ENCODE data around the gene DDA1.
A peak's percentile ranks its signal among the peaks of the same experiment; 100 is the strongest.
"Not testable (repeated sequence)": the region's sequence is repeated elsewhere in the genome, so short reads cannot be mapped to it uniquely, and the experiment has no call there.

The DDA1 gene

DNA sequence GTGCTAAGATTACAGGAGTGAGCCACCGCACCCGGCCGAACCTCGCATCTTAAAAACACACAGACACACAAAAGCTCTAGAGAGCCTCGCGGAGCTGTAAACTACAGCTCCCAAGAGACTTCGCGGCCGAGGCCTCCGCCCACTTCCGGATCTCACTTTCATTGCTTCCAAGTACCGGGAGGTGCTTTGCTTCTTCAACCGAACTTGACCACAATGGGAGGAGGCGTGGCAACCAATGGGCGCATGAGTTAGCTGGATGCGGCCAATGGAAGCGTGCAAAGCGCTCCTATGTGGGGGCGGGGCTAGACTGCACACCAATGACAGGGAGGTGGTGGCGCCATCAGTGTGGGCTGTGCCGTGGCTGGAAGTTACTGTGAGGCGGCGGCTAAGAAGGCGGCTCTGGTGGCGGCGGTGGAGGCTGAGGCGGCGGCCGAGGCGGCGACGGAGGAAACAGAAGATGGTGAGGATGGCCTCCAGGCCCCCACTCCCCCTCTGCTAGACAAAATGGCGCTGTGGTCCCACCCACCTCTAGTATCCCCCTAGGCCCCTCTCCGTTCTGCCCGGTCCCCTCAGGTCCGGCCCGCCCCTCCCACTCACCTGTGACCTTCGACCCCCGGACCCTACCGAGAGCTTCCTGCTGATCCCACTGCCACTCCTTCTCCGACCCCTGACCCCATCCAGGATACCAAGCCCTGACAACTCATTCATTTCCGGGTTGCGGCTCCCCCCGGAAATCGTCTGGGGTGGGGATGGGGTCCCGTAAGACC, at the start of gene DDA1:
DDA1 (plus strand) TSS at position 366 of the 767 bp plus-strand sequence; CDS start at position 458, 92 bp downstream.
- DNase-seq: peak; percentile 95

DNA sequence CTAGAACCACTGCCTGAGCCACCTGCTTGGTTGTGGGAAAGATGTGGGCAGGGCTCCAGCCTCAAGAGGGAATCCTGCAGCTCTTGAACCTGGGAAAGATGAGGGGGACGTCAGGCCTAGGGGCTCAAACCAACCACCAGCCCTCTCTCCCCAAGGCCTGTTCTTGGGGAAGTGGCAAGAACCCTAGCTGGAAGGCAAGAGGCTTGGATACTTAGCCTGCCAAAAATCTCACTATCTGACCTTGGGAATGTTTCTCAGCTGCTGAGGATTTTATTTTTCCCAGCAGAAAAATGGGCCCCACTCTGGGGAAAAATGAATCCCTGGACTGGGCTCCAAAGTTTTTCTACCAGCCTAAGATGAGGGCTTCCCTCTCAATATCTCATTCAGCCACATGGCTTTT, 49.4 kb upstream of the DDA1 start:
- no peak for DNase-seq

DNA sequence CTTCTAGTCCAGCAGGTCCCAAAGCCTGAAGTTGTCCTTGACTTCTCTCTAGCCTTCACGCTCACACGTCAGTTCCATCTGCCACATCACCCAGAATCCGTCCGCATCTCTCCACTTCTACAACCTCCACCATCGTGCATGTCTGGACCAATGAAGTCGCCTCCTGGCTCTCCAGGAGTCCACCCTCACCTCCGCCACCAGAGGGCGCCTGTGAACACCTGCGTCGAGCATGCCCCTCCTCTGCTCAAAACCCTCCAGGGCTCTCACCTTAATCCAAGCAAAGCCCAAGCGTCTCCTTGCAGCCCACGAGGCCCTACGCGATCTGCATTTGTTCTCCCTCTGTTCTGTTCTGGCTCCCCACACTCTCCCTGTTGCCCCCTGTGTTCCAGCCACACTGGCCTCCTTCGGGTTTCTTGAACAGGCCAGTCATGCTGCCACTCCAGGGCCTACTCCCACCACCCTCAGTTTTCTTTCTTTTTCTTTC, 48.5 kb upstream of the DDA1 start:
- DNase-seq: peak; percentile 88

DNA sequence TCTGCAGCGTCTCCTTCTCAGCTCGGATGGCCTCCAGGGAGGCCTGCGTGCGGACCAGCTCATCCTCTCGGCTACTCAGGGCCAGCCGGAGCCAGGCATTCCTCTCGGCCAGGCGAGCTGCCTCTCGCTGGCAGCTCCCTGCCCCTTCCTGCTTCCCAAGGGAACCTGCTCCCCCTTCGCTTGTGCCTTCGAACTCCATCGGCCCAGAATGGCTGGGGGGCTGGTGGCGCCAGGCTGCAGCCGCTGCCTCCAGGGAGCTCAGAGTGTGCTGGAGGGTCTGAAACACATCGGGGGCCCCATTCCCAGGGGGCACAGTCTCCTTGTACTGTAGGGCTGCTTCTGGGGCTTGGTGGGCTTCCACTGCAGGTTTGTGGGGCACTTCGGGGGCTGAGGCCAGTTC, 46.8 kb upstream of the DDA1 start:
- DNase-seq: no peak

DNA sequence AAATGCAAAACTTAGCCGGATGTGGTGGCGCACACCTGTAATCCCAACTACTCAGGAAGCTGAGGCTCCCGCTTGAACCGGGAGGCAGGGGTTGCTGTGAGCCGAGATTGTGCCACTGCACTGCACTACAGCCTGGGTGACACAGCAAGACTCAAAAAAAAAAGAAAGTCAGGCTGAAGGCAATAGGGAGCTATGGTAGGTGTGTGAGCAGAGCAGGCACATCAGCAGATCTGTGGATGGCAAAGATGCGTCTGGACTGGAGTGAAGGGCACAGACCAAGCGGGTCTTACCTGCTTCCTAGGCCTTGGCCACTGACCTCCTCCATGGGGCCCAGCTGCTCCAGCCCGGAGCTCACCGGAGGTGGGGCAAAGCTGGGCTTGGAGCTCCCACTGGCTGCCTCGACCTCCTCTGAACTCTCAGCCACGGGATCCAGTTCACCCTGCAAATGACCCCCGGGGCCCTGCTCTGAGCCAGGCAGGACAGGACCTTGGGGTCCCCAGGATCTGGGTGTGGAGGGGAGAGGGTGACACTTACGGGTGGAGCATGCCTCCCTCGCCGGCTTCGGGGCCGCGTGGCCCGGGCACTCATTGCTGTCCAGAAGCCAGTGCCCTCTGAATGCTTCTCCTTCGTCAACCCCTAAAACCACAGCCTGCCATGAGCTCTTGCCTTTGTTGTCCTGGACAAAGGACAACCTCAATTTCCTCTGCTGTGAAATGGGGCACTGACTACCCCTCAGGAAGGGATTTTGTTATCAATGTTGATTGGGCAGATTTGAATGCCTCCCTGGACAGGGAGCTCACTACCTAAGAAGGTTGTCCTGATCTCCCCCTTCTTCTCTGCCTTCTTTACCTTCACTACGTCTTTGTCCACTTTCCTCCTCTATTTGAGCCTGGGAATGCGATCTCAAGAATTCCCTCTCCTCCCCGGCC, 45.4 kb upstream of the DDA1 start:
- no peak for DNase-seq

DNA sequence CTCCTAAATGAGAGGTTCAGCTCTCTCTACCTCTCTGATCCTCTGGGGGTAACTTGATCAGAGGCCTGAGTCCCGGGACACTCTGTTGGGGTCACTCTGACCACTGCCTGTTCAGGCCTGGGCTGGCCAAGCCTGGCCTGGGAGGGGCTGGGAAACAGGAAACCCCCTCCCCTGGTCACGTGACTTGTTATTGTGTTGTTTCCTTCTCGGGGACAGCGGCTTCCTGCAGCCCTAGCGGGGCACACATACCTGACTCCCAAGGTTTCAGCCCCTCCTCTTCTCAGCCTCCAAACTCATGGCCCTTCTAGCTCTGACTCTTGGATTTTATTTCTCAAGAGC, 44.8 kb upstream of the DDA1 start, which contains the start of gene USHBP1:
USHBP1 (minus strand) TSS at position 105 of the 339 bp plus-strand sequence. CDS start 446 bp downstream, outside the sequence.
- no peak for DNase-seq

DNA sequence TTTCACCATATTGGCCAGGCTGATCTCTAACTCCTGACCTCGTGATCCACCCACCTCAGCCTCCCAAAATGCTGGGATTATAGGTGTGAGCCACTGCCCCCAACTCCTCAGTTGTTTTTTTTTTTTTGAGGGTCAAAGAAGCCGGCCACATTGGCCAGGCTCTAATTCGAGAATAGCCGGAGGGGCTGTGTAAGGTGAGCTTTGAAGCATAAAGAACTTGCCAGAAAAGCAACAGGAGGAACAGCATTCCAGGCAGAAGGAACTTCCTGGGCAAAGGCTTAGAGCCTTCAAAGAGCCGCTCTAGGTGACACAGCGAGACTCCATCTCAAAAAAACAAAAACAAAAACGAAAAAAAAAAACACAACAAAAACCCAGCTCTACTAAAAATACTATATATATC, 43.3 kb upstream of the DDA1 start:
- no peak for DNase-seq

DNA sequence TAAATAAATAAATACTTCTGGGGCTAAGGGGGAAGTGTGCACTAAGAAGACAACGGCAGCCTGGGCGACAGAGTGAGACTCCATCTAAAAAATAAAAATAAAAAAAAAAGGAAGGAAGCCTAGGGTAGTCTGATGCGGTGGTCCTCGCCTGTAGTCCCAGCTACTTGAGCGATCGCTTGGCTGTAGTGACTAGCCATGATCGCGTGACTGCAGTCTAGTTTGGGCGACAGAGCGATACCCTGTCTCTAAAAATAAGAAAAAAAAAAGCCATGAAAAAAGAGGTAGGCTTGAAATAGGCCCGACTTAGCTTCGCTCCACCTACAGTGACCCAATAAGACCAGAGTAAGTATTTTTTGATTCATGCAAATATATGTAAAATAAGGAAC, 42.8 kb upstream of the DDA1 start:
- no peak for DNase-seq

DNA sequence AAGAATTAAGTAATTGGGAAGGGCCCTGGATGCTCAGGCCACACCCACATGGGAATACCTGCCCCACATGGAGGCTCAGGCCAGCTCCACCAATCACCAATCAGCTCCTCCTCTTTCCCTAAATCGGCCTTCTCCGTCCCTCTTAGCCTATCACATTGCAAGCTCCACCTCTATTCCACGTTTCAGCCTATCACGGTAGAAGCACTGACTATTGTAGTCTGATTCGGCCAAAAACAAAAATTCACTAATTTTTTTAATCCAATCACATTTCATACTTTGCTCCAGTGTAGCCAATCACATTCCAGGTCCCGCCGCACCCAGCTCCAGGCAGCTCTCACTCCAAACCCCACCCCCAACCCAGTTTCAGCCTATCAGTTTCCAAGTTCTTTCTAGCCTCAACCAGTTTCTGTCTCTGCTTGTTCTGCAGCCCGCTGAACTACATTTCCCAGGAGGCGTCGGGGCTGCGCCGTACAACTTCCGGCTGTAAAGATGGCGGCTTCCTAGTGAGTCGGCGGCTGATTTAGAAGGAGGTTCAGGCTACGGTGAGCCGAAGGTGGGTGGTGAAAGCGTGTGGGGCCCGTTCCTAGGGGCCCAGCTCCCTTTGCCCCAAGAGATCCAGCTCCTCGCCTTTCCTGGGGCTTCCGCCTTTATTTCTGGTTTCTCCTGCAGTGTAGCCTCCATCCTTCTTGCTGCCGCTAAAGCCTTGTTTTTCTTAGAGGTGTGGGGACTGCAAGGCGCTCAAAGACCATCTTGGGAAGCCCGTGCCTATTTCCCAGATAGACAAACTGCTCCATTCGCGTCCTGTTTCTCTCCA, 42.2 kb upstream of the DDA1 start, which contains the start of gene BABAM1:
BABAM1 (plus strand) TSS at position 469 of the 814 bp plus-strand sequence. CDS start 1,364 bp downstream, outside the sequence.
- peak; percentile 87 for DNase-seq

DNA sequence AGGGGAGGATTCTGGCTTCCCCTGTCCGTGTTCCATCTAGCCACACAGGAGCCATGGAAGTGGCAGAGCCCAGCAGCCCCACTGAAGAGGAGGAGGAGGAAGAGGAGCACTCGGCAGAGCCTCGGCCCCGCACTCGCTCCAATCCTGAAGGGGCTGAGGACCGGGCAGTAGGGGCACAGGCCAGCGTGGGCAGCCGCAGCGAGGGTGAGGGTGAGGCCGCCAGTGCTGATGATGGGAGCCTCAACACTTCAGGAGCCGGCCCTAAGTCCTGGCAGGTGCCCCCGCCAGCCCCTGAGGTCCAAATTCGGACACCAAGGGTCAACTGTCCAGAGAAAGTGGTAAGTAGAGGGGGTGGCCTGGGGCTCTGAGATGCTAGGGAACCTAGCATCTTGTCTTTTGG, 40.6 kb upstream of the DDA1 start:
- no peak for DNase-seq

DNA sequence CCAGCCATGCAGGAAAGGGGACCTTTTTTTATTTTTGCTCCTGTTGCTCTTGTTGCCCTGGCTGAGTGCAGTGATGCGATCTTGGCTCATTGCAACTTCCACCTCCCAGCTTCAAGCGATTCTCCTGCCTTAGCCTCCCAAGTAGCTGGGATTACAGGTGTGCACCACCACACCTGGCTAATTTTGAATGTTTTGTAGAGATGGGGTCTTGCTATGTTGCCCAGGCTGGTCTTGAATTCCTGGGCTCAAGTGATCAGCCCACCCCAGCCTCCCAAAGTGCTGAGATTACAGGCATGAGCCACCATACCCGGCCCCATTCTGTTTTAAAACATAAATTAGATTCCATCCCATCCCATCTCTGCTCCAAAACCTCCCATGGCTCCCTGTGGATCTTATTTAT, 34.5 kb upstream of the DDA1 start:
- not testable (repeated sequence) for DNase-seq

DNA sequence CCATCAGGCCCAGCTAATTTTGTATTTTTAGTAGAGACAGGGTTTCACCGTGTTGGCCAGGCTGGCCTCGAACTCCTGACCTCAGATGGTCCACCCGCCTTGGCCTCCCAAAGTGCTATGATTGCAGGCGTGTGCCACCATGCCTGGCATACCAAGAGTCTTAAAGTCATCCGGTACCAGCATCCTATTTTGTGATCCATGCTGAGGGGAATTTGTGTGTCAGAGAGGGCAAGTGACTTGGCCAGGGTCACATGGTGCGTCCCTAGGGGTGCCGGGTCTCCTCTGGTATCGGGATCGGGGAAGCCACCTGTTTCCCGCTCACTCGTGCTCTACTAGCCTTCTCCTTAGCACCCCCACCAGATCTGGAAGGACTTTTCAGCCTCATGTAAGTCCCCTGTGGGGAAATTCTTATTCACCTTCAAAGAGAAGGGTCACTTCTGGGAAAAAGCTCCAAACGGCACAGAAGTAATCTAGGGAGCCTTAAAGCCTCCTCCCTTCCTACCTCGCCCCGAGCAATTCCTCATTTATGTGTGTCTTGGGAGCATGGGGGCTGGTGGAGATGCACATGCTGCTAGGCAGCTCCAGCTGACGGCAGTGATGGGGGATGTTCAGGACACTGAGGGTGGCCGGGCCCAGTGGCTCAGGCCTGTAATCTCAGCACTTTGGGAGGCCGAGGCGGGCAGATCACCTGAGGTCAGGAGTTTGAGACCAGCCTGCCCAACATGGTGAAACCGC, 33.8 kb upstream of the DDA1 start:
- DNase-seq: no peak

DNA sequence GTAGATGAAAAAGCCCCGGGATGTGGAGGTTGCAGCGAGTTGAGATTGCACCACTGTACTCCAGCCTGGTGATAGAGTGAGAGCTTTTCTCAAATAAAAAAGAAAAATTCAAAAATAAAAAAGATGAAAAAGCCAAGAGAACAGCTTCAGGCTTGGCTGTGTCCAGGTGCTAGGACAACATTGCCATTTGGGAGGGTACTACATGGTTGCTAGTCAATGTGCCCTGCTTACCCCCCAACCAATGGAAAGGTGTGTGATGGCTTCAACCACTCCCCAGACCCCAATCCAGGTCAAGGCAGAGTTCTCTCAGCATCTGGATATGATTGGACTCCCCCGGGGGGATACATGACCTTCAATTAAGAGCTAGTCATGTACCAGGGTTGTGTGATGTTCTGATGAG, 29.9 kb upstream of the DDA1 start:
- no peak for DNase-seq

DNA sequence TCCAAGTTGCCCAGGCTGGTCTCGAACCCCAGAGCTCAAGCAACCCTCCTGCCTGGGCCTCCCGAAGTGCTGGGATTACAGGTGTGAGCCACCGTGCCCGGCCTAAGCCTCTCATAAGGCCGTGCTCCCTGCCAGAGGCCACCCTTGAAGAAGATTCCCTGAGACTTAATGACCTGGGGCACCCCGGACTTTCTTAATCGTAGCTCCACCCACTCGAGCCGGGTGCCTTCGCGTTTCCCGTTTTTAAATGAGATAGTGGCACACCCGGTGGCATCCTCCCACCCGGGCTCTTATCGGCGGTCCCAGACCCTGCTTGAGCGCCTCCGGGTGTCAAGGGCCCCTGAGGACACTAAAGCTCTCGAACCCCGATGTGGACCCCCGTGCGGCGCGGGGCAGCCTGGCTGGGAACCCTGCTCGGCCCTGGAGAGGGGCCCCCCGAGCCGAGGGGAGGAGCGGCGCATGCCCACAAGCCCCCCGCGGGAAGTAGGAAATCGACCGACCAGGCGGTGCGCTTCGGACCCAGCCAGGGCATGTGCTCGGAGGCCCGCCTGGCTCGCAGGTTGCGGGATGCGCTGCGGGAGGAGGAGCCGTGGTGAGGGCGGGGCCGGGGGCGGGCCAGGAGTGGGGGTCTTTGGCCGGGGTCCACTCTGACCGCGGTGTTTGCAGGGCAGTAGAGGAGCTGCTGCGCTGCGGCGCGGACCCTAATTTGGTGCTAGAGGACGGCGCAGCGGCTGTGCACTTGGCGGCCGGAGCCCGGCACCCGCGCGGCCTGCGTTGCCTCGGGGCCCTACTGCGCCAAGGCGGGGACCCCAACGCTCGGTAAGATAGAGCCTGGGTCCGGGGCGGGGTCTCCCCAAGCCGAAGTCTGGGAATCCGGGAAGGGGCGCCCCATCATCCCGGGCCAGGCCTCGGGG, 27.7 kb upstream of the DDA1 start, which contains the start of gene ANKLE1:
ANKLE1 (plus strand) TSS at position 511 of the 914 bp plus-strand sequence; CDS start at position 531, 20 bp downstream.
- no peak for DNase-seq

DNA sequence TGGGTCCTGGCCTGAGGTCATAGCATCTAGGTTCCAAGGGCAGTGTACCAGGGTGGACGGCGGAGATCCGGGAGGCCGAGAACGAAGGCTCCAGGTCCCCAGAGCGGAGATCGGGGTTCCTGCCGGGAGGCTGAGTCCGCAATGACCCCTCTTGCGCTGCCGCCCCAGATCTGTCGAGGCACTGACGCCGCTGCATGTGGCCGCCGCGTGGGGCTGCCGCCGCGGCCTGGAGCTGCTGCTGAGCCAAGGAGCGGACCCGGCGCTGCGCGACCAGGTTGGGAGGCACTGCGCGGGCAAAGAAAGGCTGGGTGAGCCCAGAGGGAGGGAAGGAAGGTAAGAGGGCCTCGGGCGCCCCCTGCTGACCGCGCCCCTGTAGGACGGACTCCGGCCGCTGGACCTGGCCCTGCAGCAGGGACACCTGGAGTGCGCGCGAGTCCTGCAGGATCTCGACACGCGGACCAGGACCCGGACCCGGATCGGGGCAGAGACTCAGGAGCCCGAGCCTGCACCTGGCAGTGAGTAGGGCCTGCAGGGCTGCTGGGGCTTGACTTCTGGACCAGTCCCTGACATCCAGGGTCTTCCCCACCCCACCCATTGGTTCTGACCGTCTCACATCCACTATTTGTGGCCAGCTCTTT, 26.8 kb upstream of the DDA1 start:
- peak; percentile 80 for DNase-seq

DNA sequence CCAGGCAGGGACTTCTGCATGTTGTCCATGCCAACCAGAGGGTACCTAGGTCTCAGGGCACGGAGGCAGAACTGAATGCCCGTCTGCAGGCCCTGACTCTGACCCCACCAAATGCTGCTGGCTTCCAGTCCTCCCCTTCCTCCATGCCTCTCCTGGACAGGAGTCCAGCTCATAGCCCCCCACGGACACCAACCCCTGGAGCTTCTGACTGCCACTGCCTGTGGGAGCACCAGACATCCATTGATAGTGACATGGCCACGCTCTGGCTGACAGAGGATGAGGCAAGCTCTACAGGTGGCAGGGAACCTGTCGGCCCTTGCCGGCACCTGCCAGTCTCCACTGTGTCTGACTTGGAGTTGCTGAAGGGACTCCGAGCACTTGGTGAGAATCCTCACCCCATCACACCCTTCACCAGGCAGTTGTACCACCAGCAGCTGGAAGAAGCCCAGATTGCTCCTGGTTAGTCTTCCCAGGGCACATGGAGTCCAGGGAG, 25.8 kb upstream of the DDA1 start:
- no peak for DNase-seq

DNA sequence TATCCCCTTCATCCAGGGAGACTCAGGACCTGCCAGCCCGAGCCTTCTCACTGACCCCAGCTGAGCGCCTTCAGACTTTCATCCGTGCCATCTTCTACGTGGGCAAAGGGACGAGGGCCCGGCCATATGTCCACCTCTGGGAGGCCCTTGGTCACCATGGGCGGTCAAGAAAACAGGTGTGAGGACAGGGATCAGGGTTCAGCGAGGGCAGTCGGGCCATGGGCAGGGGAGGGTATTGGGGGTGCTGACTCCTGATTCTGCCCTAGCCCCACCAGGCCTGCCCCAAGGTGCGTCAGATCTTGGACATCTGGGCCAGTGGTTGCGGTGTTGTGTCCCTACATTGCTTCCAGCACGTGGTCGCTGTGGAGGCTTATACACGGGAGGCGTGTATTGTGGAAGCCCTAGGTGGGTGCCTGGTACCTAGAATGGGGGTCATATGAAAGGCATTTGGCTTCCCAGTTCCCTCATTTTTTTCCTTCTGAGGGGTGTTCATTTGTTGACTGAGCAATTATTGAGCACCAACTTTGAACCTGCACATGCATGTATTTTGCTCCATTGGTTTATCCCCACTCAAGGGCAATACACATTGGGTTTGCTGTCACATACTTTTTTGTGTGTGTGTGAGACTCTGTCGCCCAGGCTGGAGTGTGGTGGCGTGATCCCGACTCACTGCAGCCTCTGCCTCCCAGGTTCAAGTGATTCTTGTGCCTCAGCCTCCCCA, 23.8 kb upstream of the DDA1 start:
- DNase-seq: no peak

DNA sequence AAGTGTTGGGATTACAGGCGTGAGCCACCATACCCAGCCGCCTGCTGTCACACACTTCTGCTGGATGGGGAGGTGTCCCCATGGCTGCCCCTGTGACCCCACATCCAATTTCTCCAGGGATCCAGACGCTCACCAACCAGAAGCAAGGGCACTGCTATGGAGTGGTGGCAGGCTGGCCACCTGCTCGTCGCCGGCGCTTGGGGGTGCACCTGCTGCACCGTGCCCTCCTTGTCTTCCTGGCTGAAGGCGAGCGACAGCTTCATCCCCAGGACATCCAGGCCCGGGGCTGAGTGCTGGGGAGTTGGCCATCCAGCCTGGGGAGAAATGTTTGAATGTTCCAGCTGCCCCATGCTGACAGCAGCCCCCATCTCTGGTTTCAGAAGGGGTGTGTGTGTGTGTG, 23.1 kb upstream of the DDA1 start:
- DNase-seq: no peak

DNA sequence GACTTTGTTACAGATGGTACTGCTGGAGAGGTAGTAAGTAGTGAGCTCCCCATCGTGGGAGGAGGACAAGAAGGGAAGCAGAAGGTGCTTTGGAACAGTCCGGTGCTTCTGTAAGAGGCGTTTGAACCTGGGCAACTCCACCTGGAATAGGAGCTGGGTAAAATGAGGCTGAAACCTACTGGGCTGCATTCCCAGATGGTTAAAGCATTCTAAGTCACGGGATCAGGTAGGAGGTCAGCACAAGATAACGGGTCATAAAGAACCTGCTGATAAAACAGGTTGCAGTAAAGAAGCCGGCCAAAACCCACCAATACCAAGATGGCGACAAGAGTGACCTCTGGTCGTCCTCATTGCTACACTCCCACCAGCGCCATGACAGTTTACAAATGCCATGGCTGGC, 22.6 kb upstream of the DDA1 start:
- DNase-seq: no peak

Data from activated T-cell treated with anti-CD3 and anti-CD28 coated beads, Interleukin-2, amount 50 U/mL, for 1 hour (primary cell).